GM18868 (cell line): Measurements from ENCODE around the gene PRX.
"Not testable (repeated sequence)": the region's sequence is repeated elsewhere in the genome, so short reads cannot be mapped to it uniquely, and the experiment has no call there.

ENCODE experiments used
- ATAC-seq: cut with Tn5 transposase; IDR thresholded peaks from one replicate; pipeline ENCODE4 v1.9.1; 2021; ENCODE audit warnings: mild to moderate bottlenecking, moderate library complexity; ENCODE audit not compliant: unreplicated experiment

Gene PRX, protein sequence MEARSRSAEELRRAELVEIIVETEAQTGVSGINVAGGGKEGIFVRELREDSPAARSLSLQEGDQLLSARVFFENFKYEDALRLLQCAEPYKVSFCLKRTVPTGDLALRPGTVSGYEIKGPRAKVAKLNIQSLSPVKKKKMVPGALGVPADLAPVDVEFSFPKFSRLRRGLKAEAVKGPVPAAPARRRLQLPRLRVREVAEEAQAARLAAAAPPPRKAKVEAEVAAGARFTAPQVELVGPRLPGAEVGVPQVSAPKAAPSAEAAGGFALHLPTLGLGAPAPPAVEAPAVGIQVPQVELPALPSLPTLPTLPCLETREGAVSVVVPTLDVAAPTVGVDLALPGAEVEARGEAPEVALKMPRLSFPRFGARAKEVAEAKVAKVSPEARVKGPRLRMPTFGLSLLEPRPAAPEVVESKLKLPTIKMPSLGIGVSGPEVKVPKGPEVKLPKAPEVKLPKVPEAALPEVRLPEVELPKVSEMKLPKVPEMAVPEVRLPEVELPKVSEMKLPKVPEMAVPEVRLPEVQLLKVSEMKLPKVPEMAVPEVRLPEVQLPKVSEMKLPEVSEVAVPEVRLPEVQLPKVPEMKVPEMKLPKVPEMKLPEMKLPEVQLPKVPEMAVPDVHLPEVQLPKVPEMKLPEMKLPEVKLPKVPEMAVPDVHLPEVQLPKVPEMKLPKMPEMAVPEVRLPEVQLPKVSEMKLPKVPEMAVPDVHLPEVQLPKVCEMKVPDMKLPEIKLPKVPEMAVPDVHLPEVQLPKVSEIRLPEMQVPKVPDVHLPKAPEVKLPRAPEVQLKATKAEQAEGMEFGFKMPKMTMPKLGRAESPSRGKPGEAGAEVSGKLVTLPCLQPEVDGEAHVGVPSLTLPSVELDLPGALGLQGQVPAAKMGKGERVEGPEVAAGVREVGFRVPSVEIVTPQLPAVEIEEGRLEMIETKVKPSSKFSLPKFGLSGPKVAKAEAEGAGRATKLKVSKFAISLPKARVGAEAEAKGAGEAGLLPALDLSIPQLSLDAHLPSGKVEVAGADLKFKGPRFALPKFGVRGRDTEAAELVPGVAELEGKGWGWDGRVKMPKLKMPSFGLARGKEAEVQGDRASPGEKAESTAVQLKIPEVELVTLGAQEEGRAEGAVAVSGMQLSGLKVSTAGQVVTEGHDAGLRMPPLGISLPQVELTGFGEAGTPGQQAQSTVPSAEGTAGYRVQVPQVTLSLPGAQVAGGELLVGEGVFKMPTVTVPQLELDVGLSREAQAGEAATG (N-terminal part only)

DNA sequence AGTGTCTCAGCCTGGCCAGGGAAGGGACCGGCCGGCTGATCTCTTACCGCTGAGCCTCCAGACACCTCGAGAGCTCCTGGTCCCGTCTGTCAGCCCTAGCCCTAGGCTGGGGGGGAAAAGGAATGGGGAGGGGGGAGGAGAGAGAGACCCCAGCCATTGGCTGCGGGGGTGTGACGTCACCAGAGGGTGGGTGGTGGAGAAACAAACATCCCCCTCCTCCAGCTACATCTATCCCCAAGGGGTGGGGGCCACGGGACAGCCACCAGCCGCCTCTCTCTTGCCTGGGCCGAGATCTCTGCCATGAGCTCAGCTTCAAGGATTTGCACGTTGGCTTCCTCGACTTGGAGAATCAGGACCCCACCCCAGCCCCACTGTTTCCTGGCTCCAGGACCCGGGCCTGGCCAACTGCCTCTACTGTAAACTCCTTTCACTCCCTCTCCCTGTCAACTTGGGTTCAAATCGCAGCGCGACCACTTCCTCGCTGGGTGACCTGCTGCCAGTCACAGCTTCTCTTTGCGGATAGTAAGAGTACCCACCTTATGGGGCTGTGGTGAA lies at the start of gene PRX:
Gene PRX, minus strand, starts transcription at position 88 of the 555 bp plus-strand sequence. CDS start 5,446 bp downstream, outside the sequence.
- ATAC-seq, result no peak

DNA sequence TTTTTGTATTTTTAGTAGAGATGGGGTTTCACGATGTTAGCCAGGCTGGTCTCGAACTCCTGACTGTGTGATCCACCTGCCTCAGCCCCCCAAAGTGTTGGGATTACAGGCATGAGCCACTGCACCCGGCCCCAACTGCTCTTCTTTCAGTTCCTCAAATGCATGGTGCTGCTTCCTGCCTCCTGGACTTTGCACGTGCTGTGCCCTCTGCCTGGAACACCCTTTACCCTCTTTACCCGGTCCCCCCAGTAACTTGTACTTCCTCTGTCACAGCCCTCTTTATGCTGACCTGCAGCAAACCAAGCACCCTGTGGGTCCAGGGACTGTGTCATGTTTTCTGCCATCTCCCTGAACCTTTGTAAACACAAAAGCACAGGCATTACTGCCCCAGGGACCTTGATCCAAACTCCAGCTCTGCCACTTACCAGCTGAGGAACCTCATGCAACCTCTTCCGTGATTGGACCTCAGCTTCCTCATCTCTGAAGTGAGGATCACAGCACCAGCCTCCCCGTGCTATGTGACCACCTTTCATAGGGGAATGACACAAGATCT lies 48.6 kb upstream of the PRX start:
- ATAC-seq, result no peak

DNA sequence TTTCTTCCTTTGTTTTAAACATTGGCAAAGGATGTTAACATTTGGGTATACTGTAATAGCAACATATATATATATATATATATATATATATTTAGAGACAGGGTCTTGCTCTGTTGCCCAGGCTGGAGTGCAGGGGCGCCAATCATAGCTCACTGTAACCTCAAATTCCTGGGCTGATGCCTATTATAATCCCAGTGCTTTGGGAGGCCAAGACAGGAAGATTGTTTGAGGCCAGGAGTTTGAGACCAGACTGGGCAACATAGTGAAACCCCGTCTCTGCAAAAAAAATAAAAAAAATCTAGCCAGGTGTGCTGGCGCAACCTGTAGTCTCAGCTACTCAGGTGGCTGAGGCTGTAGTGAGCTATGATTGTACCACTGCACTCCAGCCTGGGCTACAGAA lies 47.0 kb upstream of the PRX start:
- no peak for ATAC-seq

DNA sequence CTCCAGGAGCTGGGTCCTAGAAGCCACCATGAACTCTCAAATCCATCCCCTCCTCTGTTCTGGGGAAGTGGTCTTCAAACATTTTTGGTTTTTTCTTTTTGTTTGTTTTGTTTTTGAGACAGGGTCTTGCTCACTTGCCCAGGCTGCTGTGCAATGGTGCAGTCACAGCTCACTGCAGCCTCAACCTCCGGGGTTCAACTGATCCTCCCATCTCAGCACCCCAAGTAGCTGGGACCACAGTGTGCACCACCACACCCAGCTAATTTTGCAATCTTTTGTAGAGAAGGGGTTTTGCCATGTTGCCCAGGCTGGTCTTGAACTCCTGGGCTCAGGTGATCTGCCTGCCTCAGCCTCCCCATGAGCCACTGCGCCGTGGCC lies 45.4 kb upstream of the PRX start:
- ATAC-seq, result no peak

DNA sequence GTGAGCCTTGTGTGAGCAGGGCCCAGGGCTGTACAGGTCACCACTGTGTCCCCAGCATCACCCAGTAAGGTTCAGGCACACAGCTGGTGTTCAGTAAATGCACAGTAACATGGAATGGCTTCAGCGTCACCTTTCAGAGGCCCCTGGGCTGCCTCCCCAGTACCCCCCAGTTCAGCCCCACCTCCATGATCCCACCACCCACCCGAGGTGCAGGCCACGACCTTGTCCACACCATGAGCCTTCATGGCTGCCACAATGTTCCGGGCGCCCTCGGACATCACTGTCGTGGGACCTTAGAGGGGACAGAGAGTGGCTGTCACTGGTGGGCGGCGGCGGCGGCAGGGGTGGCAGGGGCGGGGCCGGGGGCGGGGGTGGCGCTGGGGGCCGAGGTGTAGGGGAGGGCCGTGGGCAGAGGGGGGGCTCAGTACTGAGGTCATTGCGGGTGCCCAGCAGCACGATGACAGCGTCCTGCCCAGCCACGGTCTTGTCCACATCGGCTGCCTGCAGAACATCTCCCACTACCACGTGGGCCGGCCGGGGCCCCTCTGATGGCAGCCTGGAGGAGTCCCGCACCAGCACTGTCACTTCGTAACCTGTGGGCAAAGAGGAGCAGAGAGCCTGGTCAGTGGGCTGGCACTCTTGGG lies 44.9 kb upstream of the PRX start:
- no peak for ATAC-seq

DNA sequence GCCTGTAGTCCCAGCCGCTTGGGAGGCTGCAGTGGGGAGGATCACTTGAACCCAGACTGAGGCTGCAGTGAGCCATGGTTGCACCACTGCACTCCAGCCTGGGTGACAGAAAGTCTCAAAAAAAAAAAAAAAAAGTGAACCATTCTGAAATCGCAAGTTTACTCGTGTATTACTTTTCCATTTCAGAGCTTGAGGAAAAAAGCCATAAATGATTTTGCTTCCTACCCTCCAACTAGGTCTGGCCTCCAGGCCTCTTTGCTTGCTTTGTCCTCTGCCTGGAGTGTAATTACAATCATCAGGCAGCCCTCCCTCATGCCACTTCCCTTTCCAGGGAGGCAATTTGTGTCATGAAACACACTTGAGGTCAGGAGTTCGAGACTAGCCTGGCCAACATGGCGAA lies 43.9 kb upstream of the PRX start:
- ATAC-seq, result no peak

DNA sequence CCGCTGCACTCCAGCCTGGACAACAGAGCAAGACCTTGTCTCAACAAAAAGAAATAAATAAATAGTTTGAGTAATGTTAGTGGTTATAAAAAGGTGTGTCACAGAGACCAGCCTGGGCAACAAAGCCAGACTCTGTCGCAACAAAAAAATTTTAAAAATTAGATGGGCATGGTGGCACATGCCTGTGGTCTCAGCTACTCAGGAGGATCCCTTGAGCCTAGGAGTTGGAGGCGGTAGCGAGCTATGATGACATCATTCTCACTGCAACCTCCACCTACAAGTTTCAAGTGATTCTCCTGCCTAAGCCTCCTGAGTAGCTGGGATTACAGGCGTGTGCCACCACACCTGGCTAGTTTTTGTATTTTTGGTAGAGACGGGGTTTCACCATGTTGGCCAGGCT lies 40.8 kb upstream of the PRX start:
- ATAC-seq, result not testable (repeated sequence)

DNA sequence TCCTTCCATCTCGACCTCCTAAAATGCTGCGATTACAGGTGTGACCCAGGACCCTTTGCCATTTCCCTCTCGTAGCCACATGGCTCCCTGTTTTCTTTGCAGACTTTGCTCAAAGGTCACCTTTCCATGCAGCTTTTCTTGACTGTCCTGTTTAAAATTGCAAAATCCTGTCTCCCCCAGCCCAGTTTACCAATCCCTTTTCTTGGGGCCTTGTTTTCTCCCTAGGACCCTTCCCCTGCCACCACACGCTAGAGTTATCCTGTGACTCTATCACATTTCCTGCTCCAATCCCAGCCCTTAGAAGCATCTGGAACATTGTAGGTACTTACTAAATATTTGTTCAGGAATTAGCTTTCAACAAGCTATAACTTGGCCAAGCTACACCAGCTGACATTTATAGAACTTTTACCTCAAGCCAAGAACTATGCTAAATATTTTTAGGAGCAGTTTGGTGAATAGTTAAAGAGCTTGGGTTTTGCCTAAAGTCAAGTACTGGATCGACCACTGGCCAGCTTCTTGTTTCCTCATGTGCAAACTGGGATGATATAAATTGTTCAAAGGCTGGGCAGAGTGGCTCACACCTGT lies 40.1 kb upstream of the PRX start:
- no peak for ATAC-seq

DNA sequence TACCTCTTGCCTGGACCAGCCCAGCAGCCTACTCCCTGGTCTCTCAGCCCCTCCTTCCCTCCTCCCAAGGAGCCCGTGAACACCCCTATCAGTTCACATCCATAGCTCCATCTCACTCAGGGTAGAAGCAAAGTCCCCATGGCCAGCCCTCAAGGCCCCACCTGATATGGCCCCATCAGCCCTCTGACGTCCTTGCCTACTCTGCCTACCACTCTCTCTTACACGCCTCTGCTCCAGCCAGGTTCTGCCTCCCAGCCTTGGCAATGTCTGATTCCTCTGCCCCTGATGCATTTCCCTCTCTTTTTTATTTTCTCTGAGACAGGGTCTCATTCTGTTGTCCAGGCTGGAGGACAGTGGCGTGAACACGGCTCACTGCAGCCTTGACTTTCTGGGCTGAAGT lies 38.8 kb upstream of the PRX start:
- ATAC-seq, result no peak

DNA sequence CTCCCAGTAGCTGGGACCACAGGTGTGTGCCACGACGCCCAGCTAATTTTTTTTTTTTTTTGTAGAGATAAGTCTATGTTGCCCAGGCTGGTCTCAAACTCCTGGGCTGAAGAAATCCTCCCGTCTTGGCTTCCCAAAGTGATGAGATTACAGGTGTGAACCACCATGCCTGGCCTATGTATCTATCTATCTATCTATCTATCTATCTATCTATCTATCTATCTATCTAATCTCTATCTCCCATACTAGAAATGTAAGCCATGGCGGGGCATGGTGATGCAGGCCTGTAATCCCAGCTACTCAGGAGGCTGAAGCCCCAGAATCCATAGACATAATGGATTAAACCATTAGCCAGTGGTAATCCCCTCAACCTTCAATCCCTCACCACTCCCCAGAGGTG lies 37.5 kb upstream of the PRX start:
- no peak for ATAC-seq

DNA sequence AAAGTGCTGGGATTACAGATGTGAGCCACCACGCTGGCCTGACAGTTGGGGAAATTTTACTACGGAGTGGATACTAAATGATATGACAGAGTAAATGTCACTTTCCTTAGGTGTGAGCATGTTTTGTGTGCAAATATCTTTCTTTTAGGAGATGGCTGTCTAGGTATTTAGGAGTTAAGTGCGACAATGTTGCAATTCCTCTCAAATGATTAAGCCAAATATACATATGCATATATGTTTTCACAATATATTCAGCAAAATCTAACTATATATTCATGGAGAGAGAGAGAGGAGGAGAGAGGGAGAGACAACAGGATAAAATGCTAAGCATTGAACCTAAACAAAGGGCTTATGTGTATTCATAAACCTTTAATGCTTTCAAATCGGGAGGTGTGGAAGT lies 36.3 kb upstream of the PRX start:
- ATAC-seq, result no peak

DNA sequence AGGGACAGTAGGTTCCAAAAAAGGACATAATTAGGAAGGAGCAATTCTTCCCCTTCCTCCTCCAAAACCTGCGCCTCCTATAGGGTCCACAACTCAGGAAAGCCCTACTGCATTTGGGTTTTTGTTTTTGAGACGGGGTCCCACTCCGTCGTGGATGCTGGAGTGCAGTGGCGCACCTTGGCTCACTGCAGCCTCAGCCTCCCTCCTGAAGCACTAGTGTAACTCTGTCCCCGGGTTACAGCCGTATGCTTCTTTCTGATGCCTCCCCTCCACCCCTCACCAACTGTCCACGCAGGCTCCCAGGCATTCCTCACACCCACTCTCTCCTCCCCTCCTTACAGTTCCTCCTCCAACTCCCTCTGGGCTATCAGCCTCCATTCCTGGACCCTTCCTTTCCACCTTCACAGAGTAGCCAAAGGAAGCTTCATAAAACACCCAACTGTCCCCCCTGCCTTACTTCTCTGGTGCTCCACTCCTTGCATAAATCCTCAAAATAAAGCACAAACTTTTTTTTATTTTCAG lies 33.1 kb upstream of the PRX start:
- no peak for ATAC-seq

DNA sequence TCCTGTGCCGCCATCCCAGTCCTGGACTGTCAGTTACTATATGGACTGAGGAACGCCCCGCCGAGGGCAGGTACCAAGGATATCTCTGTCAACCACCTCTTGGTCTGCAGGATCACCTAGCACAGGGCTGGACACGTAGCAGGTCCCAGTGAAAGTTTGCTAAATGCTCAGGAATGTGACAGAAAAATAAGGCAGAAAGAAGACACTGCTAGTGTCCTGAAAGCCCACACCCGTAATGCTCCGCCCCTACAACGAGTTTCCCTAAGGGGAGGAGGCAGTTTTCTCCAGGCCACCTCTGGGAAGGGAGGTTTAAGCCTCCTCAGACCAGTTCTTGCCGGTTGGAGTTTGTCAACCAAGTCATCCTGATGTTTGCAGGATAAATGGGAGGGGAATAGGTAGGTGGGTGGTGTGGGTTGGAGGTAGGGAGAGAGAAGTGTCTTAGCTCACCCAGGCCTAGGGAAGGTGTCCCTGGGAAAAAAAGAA lies 32.6 kb upstream of the PRX start:
- no peak for ATAC-seq

DNA sequence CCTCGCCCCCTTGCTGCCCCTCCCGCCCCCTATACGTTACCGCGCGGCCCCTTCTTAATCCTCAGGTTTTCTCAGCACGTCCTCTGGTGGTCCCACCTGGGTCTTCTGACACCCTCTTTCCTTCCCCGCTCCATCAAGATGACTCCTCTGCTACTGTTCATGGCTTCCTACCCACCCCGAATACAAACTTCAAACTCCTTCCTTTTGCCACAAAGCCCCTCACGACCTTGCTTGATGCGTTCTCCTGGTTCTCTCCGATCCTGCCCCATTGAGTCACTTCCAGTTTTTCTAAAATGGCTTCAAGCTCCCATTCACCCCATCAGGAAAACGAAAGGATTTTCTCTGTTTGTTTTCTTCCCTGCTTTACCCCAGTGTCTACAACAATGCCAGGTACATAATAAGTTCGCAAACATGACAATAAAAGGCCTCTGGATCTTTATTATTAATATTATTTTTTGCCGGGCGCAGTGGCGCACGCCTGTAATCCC lies 31.7 kb upstream of the PRX start:
- ATAC-seq, result no peak

DNA sequence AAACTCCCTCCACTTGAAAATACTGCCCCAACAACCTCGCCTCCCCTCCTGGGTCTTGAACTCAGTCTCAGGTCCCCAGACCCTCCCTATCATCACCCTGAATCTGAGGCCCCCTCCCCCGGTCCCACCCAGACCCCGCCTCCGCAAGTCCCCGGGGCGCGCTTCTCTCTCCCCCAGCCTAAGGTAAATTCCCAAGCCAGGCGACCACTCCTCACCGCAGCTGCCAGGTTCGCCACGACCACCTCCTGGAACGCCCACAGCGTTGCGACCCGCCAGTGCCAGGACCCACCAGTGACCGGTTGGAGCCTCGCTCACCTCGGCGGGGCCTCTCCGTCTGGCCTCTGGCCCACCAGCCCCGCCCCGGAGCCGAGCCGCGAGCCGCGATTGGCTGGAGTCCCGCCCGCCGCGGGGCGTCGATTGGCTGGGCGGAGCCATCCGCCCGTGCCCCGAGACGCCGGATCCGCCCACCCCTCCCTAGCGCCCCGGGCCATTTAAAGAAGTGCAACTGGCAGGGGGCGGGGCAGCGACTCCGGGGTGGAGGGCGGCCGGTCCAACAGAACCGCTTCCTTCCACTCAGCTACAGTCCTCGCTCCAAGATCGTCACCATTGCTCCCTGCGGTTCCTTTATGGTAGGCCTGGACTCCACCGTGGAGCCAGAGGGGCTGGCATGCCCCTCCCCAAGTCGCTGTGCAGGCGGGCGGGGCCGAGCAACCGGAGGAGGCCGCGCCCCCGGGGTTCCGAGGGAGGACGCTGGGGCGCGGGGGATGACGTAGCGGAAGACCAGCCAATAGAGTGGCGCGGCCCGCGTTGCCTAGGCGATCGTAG lies 31.0 kb upstream of the PRX start, which contains the start of gene SERTAD3:
Gene SERTAD3, minus strand, starts transcription at position 336 of the 825 bp plus-strand sequence. CDS start 2,255 bp downstream, outside the sequence.
- ATAC-seq, result peak; percentile 71

DNA sequence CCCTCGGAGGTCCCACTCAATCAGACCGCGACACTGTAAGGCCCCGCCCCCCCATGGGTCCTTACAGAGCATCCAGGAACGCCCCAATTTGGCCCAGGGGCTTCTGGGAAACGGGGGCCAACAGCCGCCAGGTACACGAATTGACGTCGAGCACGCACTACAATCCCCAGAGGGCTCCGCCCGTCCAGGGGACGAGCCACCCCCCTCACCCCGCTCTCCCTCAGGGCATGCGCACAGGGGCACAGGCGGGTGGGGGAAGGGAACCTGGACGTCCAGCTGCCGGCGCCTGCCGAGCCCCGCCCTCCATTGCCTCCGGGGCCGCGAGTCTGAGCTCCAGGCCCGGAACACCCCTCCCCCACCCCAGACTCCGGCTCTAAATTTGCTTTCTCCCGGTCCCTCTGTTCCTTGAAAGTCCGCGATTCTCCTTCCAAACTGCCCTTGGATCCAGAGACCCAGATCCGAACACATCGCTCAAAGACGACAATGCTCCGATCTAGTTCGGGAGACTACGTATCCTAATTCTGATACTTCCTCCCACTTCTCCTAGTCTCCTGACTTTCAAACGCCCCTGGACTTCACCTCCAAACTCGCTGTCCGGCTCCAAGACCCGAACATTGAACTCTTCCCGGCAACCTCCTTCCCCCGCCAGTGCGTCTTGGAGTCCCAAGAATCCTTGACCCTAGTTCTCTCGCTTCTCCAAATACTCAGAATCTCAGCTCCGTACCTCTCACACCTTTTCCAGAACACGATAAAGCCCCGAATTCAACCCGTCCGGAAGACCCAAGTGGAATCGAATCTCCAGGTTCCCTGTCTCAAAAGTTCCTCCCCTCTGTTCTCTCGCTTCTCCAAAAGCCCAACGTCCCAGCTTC lies 30.2 kb upstream of the PRX start:
- ATAC-seq, result peak; percentile 69
